Mammary epithelial cell (primary cell): ENCODE data around the gene ORAI3.

ENCODE experiments used
- EZH2 ChIP-seq: IDR thresholded peaks from 2 replicates; pipeline ENCODE4 v1.6.1; 2012; ENCODE audit warnings: low read length, inconsistent platforms, borderline replicate concordance
- TF ChIP-seq, protein P1 (sequence below), 2 donors: IDR thresholded peaks in 1 of 2; conservative IDR thresholded peaks in 1 of 2; 2 replicates each; pipeline ENCODE4 v1.5.1; 2011 to 2012; ENCODE audit warnings: inconsistent platforms in 2 of 2, low read length in 2 of 2, mild to moderate bottlenecking in 2 of 2, control low read depth in 1 of 2, low read depth in 1 of 2; ENCODE audit not compliant: insufficient read depth in 1 of 2; ENCODE audit errors: extremely low read depth in 1 of 2

GRCh38 chr16:30963925-30964511 lies 15.2 kb downstream of the ORAI3 start:
- TF ChIP-seq, protein P1, sequence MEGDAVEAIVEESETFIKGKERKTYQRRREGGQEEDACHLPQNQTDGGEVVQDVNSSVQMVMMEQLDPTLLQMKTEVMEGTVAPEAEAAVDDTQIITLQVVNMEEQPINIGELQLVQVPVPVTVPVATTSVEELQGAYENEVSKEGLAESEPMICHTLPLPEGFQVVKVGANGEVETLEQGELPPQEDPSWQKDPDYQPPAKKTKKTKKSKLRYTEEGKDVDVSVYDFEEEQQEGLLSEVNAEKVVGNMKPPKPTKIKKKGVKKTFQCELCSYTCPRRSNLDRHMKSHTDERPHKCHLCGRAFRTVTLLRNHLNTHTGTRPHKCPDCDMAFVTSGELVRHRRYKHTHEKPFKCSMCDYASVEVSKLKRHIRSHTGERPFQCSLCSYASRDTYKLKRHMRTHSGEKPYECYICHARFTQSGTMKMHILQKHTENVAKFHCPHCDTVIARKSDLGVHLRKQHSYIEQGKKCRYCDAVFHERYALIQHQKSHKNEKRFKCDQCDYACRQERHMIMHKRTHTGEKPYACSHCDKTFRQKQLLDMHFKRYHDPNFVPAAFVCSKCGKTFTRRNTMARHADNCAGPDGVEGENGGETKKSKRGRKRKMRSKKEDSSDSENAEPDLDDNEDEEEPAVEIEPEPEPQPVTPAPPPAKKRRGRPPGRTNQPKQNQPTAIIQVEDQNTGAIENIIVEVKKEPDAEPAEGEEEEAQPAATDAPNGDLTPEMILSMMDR (conservative IDR thresholded peaks at IDR 0.05 in 1 of 2, IDR thresholded peaks at IDR 0.05 in 1 of 2; ENCODE audit: extremely low read depth in 1 of 2, insufficient read depth in 1 of 2, low read depth in 1 of 2, low read length in 2 of 2): no peak
- no peak for TF ChIP-seq EZH2
